ENCODE results near the gene DNAJC30. TPM values are rescaled to one million over a fixed set of nuclear protein-coding genes. Genes with fewer than 3 reads are reported as not detected.

Gene DNAJC30
- total and polyA plus RNA-seq, 2 donors (not counting 1 experiment from before 2014, with no cell fraction given) = 6.6 to 15.5 TPM

GRCh38 chr7:73703757-73704639 is 20.7 kb upstream of the DNAJC30 start:
- H3K4me2 ChIP-seq (replicated peaks; ENCODE audit: low read depth, low read length, poor library complexity, severe bottlenecking) = peak overlapping the region; percentile 69
- whole genome bisulfite sequencing (ENCODE audit: insufficient coverage) = 30% methylated on average over 30 of the region's 45 CpGs
- H3K4me3 Mint-ChIP-seq = peak overlapping the region; percentile 63
- peak overlapping the region; percentile 56 for H2AFZ ChIP-seq (ENCODE audit: insufficient read depth, low read depth, low read length, poor library complexity, severe bottlenecking)
- TF ChIP-seq, protein P1, sequence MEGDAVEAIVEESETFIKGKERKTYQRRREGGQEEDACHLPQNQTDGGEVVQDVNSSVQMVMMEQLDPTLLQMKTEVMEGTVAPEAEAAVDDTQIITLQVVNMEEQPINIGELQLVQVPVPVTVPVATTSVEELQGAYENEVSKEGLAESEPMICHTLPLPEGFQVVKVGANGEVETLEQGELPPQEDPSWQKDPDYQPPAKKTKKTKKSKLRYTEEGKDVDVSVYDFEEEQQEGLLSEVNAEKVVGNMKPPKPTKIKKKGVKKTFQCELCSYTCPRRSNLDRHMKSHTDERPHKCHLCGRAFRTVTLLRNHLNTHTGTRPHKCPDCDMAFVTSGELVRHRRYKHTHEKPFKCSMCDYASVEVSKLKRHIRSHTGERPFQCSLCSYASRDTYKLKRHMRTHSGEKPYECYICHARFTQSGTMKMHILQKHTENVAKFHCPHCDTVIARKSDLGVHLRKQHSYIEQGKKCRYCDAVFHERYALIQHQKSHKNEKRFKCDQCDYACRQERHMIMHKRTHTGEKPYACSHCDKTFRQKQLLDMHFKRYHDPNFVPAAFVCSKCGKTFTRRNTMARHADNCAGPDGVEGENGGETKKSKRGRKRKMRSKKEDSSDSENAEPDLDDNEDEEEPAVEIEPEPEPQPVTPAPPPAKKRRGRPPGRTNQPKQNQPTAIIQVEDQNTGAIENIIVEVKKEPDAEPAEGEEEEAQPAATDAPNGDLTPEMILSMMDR (IDR thresholded peaks at IDR 0.05) = no peak
- no peak for TF ChIP-seq EZH2 (IDR thresholded peaks at IDR 0.05; ENCODE audit: borderline replicate concordance, insufficient read depth, low read depth, low read length, poor library complexity, severe bottlenecking)
- CTCF ChIA-PET = interaction anchor here (0.5 to 1.6 kb wide), 3 partner anchors 97 to 442 kb away, joined by 3 to 4 read pairs (median 3); no protein-coding TSS in a partner anchor
- H3K4me1 Mint-ChIP-seq = peaks cover 25% of the 10 kb centered on the region
- peak; percentile 58 for DNase-seq
- no peaks in the 10 kb centered on the region for H4K20me1 ChIP-seq (ENCODE audit: control insufficient read depth, insufficient read depth, low read length, poor library complexity, severe bottlenecking)
- no peak overlapping the region for H3K27ac Mint-ChIP-seq
- peaks cover 0 to 5% (median 0%) of the 10 kb centered on the region in 3 donors for H3K9me3 ChIP-seq (ENCODE audit: control extremely low read depth in 1 of 3, control insufficient read depth in 2 of 3, insufficient read depth in 1 of 3, low read length in 2 of 3)
- POLR2A ChIA-PET = interaction anchor here (0.7 to 0.9 kb wide), 2 partner anchors 36 to 182 kb away, joined by 3 read pairs; partner anchors contain the start of genes BAZ1B and VPS37D
- peaks cover 0 to 10% (median 0%) of the 10 kb centered on the region in 4 experiments for H3K27me3 ChIP-seq (replicated peaks in 1 of 4; ENCODE audit: control extremely low read depth in 1 of 4, control insufficient read depth in 3 of 4, insufficient read depth in 4 of 4, low read length in 3 of 4)
- H3K27me3 Mint-ChIP-seq = peaks cover 7% of the 10 kb centered on the region
- H3K27ac ChIP-seq (ENCODE audit: low read length in 2 of 2) = no peak overlapping the region
- H3K79me2 ChIP-seq (ENCODE audit: control insufficient read depth, insufficient read depth, low read length) = no peaks in the 10 kb centered on the region
- peaks cover 0 to 2% of the 10 kb centered on the region in 2 experiments for H3K36me3 ChIP-seq (replicated peaks in 1 of 2; ENCODE audit: control extremely low read depth in 1 of 2, control insufficient read depth in 1 of 2, extremely low read depth in 1 of 2, insufficient read depth in 2 of 2, low read length in 1 of 2)
- peak overlapping the region in 3 of 5 experiments; percentile 23 to 34 (median 31) for H3K4me3 ChIP-seq (ENCODE audit: control extremely low read depth in 1 of 5, extremely low read depth in 1 of 5, insufficient read depth in 1 of 5, low read depth in 2 of 5, low read length in 4 of 5)
- no peaks in the 10 kb centered on the region for H3K9me3 Mint-ChIP-seq (ENCODE audit: insufficient read depth)
- intact Hi-C loops (cut with micrococcal nuclease) = no loop called here
- ATAC-seq (ENCODE audit: low read depth) = peak; percentile 59
- H3K4me1 ChIP-seq (ENCODE audit: control insufficient read depth in 2 of 2, insufficient read depth in 2 of 2, low read length in 2 of 2) = peaks cover 18 to 22% of the 10 kb centered on the region in 2 donors
- peak overlapping the region; percentile 48 for H3K9ac ChIP-seq (ENCODE audit: low read length)
